Cardiac fibroblast (primary cell): ENCODE measurements around the gene CHIT1.
"Not testable (repeated sequence)": the region's sequence is repeated elsewhere in the genome, so short reads cannot be mapped to it uniquely, and the experiment has no call there.

Experiments used
- DNase-seq, 2 donors: peaks; one replicate each; pipeline versions ENCODE4 v3.0.0 to v3.0.0-alpha.2; 2010; ENCODE audit warnings: low read depth in 2 of 2
- H3K4me3 ChIP-seq, 2 donors: replicated peaks in 1 of 2; 1 replicate in 1 of 2; 2 replicates in 1 of 2; pipeline ENCODE4 v1.5.1; 2011; ENCODE audit warnings: low read depth in 2 of 2, low read length in 2 of 2, mild to moderate bottlenecking in 2 of 2, moderate library complexity in 1 of 2
- CTCF ChIP-seq: IDR thresholded peaks from one replicate; pipeline ENCODE4 v1.5.1; 2011; ENCODE audit warnings: low read depth, mild to moderate bottlenecking, low read length, inconsistent platforms

The CHIT1 gene

GRCh38 chr1:203265541-203265940 lies 36.1 kb upstream of the CHIT1 start:
- no peak for TF ChIP-seq CTCF
- no peak for DNase-seq
- H3K4me3 ChIP-seq, result no peak overlapping the region

- no peak overlapping the region for H3K4me3 ChIP-seq
- no peak for DNase-seq
- TF ChIP-seq CTCF, result no peak
These were observed 34.6 kb upstream of the CHIT1 start for GRCh38 chr1:203264052-203264501.

GRCh38 chr1:203263496-203263895 lies 34.0 kb upstream of the CHIT1 start:
- no peak overlapping the region for H3K4me3 ChIP-seq
- no peak for TF ChIP-seq CTCF
- DNase-seq, result no peak

- not testable (repeated sequence) for H3K4me3 ChIP-seq, DNase-seq
These were observed 27.2 kb upstream of the CHIT1 start for GRCh38 chr1:203256636-203257035.

- DNase-seq, H3K4me3 ChIP-seq: not testable (repeated sequence)
These were observed 25.3 kb upstream of the CHIT1 start for GRCh38 chr1:203254782-203255181.

- no peak for DNase-seq
- TF ChIP-seq CTCF, result no peak
These were observed 23.2 kb upstream of the CHIT1 start for GRCh38 chr1:203252678-203253077.

GRCh38 chr1:203251466-203251865 lies 22.0 kb upstream of the CHIT1 start:
- H3K4me3 ChIP-seq, result no peak overlapping the region
- no peak for TF ChIP-seq CTCF
- no peak for DNase-seq

More at GRCh38 chr1:203252678-203253077, 23.2 kb upstream of the CHIT1 start:
- H3K4me3 ChIP-seq, result no peak overlapping the region

- no peak for DNase-seq
- no peak for TF ChIP-seq CTCF
- no peak overlapping the region for H3K4me3 ChIP-seq
These were observed 21.4 kb upstream of the CHIT1 start for GRCh38 chr1:203250911-203251310.
